HAP-1 (cell line): ENCODE data around the gene POLDIP3.

Source experiments
- DNase-seq, 2 experiments: peaks; one replicate each; pipeline ENCODE4 v3.0.0-alpha.2; 2016 to 2020; ENCODE audit warnings: low spot score in 2 of 2
- H3K27me3 ChIP-seq: fragments of 250-450 bp; sonication (Bioruptor Pico); 2 replicates; pipeline ENCODE4 v1.5.1; 2020; ENCODE audit warnings: low read depth, mild to moderate bottlenecking, moderate library complexity
- H3K36me3 ChIP-seq: fragments of 250-450 bp; sonication (Bioruptor Pico); replicated peaks from 2 replicates; pipeline ENCODE4 v1.5.1; 2020; ENCODE audit warnings: mild to moderate bottlenecking
- H3K4me1 ChIP-seq: fragments of 250-450 bp; sonication (Bioruptor Pico); 2 replicates; pipeline ENCODE4 v1.5.1; 2020; ENCODE audit warnings: mild to moderate bottlenecking
- H3K4me3 ChIP-seq: fragments of 250-450 bp; sonication (Bioruptor Pico); 2 replicates; pipeline ENCODE4 v1.5.1; 2020; ENCODE audit warnings: mild to moderate bottlenecking, moderate library complexity
- H3K9me3 ChIP-seq: fragments of 250-450 bp; sonication (Bioruptor Pico); 2 replicates; pipeline ENCODE4 v1.5.1; 2020; ENCODE audit warnings: mild to moderate bottlenecking, moderate library complexity
- in situ Hi-C: fragments of 300-500 bp; cut with MboI; formaldehyde crosslinking; loops from 3 replicates; pipeline ENCODE4 v1.14.3; 2020; ENCODE audit warnings: low sequenced_read_pairs, inconsistent platforms, mixed read lengths

The POLDIP3 gene

DNA sequence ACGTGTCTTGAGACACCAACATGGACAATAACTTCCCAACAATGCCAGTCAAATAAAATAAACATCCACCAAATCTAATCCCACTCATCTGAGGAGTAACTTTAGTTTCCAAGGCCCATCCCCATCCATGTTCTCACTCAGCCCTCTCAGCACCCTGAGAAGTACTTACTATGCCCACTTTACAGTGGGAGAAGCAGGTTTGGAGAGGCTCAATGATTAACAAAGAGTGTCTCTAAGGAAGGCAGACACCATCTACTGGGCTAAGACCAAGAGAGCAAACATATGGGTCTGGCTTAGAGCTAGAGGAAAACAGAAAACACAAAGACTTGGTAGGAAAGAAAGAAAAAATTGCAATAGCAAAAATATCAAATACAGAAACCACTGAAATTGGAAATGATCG is 11.3 kb downstream of the POLDIP3 start:
- Histone ChIP-seq H3K4me3 (no peak overlapping the region), H3K27me3 (no peaks in the 10 kb centered on the region), H3K9me3 (no peaks in the 10 kb centered on the region), H3K4me1 (no peaks in the 10 kb centered on the region), H3K36me3 (peaks cover 52% of the 10 kb centered on the region)
- in situ Hi-C loops = no loop called here
- no peak for DNase-seq

DNA sequence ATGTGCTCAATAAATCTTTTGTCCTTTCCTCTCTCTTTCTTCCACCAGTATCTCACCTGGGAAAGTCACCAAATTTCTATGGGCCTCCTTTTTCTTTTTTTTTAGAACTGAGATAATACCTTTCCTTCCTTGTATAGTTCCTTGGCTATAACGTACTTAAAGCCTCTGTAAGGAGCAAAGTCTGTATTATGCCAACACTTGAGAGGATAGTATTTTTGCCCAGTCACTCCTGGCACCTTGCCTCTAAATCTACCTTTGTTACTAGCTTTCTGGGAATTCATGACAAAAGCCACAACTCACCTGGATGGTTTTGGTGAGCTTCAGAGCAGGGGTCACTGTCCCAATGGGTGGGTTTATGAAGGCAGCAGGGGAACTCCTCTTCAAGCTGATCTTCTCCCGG is 12.2 kb downstream of the POLDIP3 start:
- Histone ChIP-seq H3K36me3 (peaks cover 57% of the 10 kb centered on the region), H3K4me3 (no peak overlapping the region), H3K27me3 (no peaks in the 10 kb centered on the region)

DNA sequence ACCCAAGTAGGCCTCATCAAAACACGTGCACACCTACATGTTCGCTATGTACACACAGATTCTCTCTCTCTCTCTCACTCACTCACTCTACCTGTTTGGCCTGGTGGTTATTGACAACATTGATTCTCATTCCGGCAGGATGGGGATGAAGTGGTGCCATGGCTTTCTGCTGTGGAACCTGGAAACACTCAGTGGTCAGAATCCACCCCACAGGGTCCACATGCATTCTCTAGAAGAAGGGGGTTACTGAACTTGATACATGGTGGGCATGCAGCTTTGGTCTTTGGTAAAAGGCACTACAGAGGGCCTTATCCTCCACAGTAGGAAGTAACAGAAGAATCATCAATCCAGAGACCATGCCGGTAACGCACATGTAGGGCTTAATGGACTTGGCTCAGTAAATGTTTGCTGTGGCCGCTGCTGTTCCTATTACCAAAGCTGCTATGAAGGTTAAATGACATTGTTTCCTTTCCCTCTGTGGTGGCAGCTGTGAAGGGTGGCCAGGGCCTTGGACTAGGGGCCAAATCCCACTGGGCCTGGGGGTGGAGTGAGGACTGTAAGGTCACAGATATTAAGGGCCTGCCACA is 12.7 kb downstream of the POLDIP3 start:
- Histone ChIP-seq H3K9me3 (no peaks in the 10 kb centered on the region), H3K27me3 (no peaks in the 10 kb centered on the region), H3K36me3 (peaks cover 62% of the 10 kb centered on the region), H3K4me1 (no peaks in the 10 kb centered on the region), H3K4me3 (no peak overlapping the region)
- in situ Hi-C loops = no loop called here
- DNase-seq = no peak

More for the DNA sequence above, 12.2 kb downstream of the POLDIP3 start:
- in situ Hi-C loops = no loop called here
- Histone ChIP-seq H3K4me1 (no peaks in the 10 kb centered on the region), H3K9me3 (no peaks in the 10 kb centered on the region)
- no peak for DNase-seq

DNA sequence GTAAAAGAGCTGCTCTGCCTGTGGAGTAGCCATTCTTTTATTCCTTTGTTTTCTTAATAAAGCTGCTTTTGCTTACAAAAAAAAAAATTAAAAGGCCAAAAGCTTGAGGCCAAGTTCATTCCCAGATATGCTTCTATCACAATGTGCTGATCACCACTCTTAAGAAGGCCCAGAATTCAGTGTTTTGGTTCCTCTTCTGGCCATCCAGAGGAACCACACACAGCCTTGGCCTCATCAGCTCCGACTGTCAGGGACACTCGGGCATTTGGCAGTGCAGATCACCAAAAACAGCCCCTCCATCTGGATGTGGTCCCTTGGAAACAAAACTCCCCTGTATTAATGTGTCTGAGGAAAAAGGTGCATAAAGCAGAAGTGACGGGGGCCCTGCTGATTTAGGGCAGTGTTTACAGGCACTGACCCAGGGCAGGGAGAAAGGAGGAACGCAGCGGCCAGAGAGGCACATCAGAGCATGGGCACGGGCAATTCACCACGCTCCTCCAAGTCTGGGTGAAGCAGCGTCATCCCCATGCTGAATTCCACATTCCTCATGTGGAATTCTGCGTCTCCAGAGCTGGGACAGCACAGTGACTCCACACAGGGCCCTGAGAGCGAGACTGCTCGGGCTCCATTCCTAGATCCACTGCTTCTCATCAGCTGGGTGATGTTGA is 17.7 kb downstream of the POLDIP3 start:
- peaks cover 87% of the 10 kb centered on the region for H3K36me3 ChIP-seq
- DNase-seq = no peak

GRCh38 chr22:42596336-42596735 is 18.3 kb downstream of the POLDIP3 start:
- in situ Hi-C loops = no loop called here
- no peaks in the 10 kb centered on the region for H3K4me1 ChIP-seq
- no peaks in the 10 kb centered on the region for H3K9me3 ChIP-seq
- peaks cover 87% of the 10 kb centered on the region for H3K36me3 ChIP-seq
- no peak for DNase-seq
- H3K4me3 ChIP-seq = no peak overlapping the region
- no peaks in the 10 kb centered on the region for H3K27me3 ChIP-seq

More for the DNA sequence above, 17.7 kb downstream of the POLDIP3 start:
- in situ Hi-C loops = no loop called here
- no peaks in the 10 kb centered on the region for H3K27me3 ChIP-seq
- H3K4me3 ChIP-seq = no peak overlapping the region
- H3K9me3 ChIP-seq = no peaks in the 10 kb centered on the region
- H3K4me1 ChIP-seq = no peaks in the 10 kb centered on the region

- Histone ChIP-seq H3K36me3 (peaks cover 85% of the 10 kb centered on the region), H3K27me3 (no peaks in the 10 kb centered on the region), H3K4me1 (no peaks in the 10 kb centered on the region), H3K4me3 (no peak overlapping the region), H3K9me3 (no peaks in the 10 kb centered on the region)
- DNase-seq = no peak
- in situ Hi-C loops = no loop called here
Measured at GRCh38 chr22:42595434-42595833, 19.2 kb downstream of the POLDIP3 start.

DNA sequence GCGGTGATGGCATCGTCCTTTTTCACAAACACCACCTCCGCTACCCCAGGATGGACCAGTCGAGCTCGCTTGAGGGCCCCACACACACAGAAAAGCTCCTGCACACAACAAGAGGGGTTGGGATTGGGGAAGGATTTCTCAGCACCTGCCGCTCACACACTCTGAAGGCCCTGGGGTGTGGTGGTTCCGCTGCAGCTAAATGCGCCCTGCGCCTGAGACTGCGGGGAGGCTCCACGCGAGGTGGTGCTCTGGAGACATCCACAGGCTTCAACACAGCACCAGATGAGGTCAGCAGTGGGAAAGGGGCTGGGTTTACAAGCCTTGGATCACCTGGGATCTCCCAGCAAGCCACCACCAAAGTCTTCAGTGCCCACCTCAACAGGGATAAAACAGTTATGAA is 22.7 kb downstream of the POLDIP3 start:
- no peak overlapping the region for H3K4me3 ChIP-seq
- H3K4me1 ChIP-seq = no peaks in the 10 kb centered on the region
- no peak for DNase-seq
- H3K27me3 ChIP-seq = no peaks in the 10 kb centered on the region
- in situ Hi-C loops = no loop called here
- peaks cover 79% of the 10 kb centered on the region for H3K36me3 ChIP-seq
- no peaks in the 10 kb centered on the region for H3K9me3 ChIP-seq

DNA sequence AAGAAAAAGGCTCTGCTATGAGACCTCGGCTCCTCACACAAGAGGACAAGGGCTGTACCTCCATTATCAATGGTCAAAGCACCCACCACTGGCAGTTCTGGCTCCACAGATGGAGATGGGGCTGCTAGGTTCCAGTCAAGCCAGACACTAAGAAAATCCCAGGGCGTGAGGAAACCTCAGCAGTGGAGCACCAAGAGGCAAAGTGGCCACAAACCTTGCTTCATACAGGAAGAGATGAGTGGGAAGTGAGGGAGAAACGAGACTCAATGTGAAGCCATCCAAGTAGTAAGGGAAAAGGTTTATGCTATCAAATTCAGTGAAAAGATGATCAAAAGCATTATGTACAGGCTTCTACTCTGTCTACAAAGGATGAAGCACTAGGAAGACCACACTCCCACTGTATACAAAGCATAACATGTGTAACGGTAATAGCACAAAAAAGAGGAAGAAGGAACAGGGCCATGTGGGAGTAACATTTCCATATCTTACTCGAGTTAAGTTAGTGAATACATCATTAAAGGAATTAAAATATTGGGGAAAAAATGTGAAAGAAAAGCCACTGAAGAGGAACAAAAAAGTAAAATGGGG is 27.0 kb downstream of the POLDIP3 start:
- no peaks in the 10 kb centered on the region for H3K4me1 ChIP-seq
- H3K27me3 ChIP-seq = no peaks in the 10 kb centered on the region
- DNase-seq = no peak
- no peaks in the 10 kb centered on the region for H3K9me3 ChIP-seq
- peaks cover 74% of the 10 kb centered on the region for H3K36me3 ChIP-seq
- no peak overlapping the region for H3K4me3 ChIP-seq
- in situ Hi-C loops = no loop called here

- in situ Hi-C loops = no loop called here
- no peak for DNase-seq
- H3K4me1 ChIP-seq = peaks cover 4% of the 10 kb centered on the region
- no peaks in the 10 kb centered on the region for H3K9me3 ChIP-seq
- peaks cover 63% of the 10 kb centered on the region for H3K36me3 ChIP-seq
- no peak overlapping the region for H3K4me3 ChIP-seq
- H3K27me3 ChIP-seq = no peaks in the 10 kb centered on the region
Measured at GRCh38 chr22:42586381-42586780, 28.3 kb downstream of the POLDIP3 start.

- Histone ChIP-seq H3K9me3 (no peaks in the 10 kb centered on the region), H3K36me3 (peaks cover 57% of the 10 kb centered on the region), H3K4me1 (peaks cover 4% of the 10 kb centered on the region), H3K27me3 (no peaks in the 10 kb centered on the region), H3K4me3 (no peak overlapping the region)
- in situ Hi-C loops = no loop called here
- DNase-seq = no peak
Measured at GRCh38 chr22:42585096-42585495, 29.6 kb downstream of the POLDIP3 start.

DNA sequence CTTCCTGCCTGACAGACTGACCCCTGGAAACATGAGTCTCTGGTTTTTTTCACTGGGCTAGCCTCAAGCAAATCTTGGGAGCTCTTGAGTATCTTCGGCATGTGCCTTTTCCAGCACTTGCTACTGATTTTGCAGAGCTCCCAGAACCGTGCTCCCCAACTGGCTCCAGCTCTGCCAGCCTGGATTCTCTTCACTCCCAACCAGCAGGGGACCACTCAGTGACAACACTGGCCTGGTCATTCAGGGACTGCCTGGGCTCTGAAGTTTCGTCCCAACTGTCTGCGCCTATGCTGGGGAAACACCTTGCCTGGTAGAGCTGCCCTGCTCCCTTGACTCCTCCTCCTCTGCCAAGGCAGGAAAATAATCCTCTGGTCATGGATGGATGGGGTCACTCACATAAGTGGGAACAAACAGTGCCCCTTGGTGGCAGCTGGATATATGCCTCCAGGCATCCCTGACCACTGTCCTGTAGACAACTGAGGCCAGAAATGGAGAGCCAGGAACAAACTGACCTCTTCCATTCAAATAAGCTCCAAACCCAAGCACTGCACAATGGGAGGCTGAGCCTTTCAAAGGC is 30.2 kb downstream of the POLDIP3 start:
- in situ Hi-C loops = no loop called here
- Histone ChIP-seq H3K4me3 (no peak overlapping the region), H3K36me3 (peaks cover 57% of the 10 kb centered on the region)

GRCh38 chr22:42582987-42583386 is 31.7 kb downstream of the POLDIP3 start:
- no peak for DNase-seq
- H3K36me3 ChIP-seq = peaks cover 56% of the 10 kb centered on the region

More for the DNA sequence above, 30.2 kb downstream of the POLDIP3 start:
- H3K4me1 ChIP-seq = peaks cover 4% of the 10 kb centered on the region
- H3K9me3 ChIP-seq = no peaks in the 10 kb centered on the region
- DNase-seq = no peak
- H3K27me3 ChIP-seq = no peaks in the 10 kb centered on the region

DNA sequence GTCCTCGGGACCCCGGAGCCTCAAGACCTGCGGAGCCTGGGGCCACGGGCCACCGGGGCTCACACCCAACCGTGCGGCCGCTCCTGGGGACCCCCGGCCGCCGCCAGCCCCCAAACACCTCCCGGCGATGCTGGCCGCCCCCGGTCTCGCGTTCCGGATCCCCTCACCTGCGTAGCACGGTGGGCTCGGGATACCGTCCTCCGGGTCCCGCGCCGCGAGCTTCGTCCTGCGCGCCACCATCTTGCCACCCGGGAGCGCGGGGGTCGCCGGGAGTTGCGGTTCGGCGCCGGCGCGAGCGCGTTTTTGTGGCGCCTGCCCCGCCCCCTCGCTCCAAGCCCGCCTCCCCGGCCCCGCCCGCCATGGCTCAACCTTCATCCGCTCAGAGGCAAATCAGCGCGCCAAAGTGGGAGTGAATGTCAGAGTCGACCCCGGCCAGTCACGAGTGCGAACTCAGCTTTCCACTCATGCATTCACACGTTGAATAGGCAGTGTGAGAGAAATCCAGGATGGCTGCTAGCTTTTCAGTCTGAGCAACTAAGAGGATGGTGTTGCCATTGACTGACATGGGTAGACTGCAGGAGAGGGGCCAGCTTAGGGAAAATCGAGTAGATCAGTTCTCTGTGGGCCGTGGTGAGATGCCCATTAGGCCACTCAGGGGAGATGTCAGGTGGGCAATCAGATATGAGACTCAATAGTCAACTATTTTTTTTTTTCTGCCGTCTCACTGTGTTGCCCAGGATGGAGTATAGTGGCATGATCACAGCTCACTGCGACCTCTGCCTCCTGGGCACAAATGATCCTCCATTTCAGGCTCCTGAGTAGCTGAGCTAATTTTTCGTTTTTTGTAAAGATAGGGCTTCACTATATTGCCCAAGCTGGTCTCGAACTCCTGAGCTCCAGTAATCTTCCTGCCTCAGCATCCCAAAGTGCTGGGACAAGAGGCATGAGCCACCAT is 32.6 kb downstream of the POLDIP3 start:
- Histone ChIP-seq H3K36me3 (peaks cover 54% of the 10 kb centered on the region), H3K27me3 (no peaks in the 10 kb centered on the region), H3K4me3 (peak overlapping the region; percentile 81), H3K4me1 (peaks cover 4% of the 10 kb centered on the region), H3K9me3 (no peaks in the 10 kb centered on the region)
- in situ Hi-C loops = no loop called here
- peak; percentile 67 to 89 for DNase-seq

More at GRCh38 chr22:42582987-42583386, 31.7 kb downstream of the POLDIP3 start:
- Histone ChIP-seq H3K4me3 (no peak overlapping the region), H3K27me3 (no peaks in the 10 kb centered on the region), H3K4me1 (peaks cover 4% of the 10 kb centered on the region), H3K9me3 (no peaks in the 10 kb centered on the region)
- in situ Hi-C loops = no loop called here
